GM21390 (cell line): ENCODE measurements around the gene CDON.

ENCODE experiments used
- ATAC-seq: cut with Tn5 transposase; IDR thresholded peaks from one replicate; pipeline ENCODE4 v1.9.1; 2021; ENCODE audit not compliant: unreplicated experiment

CDON gene

DNA sequence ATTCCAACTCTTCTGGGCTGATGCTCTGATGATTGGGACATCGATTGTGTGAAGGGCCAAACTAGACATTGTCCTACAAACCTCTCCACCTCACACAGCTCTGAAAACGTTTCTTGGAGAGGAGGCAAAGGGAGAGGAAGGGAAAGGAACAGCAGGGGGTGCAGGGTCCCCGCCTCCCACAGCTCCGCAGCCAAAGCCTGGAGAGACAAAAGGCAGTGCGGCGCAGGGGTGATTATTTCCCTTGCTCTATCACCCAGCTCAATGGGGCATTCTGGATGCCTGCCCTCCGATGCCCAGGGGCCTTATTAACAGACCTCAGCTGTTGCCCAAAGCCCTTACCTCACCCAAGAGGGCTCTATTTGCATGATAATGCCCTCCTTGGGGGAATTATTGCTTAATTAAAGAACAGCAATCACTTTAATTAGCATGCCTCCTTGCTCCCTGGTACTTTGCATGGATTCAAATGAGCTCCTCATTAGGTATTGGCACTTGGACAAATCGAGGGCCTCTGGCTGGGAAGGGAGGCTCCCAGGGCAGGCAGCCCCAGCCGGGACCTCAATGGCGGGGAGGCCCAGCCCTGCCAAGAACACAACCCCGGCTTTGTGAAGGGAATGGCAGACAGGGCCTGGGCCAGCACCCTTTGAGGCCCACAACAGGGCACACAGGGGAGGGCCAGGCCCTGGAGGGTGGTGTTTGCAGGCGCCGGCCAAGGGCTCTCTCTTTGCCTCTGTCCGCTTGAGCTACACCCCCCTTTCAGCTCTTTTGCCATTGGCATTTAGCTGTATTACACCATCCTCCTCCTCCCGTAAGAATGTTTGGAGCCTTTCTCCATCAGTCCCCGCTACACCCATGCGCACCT is 19.8 kb upstream of the CDON start:
- ATAC-seq = no peak

DNA sequence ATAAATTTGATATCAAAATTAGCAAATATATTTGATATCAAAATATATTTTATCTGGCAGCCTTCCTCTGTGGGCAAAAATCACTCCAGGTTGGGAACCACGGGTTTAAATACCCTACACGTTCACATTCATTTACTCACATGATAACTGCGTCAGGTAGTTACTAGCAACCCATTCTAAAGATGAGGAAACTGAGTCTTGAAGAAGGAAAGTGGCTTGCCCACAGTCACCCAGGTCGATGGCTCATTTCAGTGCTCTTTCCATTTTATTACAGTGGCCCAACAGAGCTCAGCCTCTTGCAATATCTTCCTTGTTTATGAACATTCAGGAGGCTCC is 19.2 kb upstream of the CDON start:
- no peak for ATAC-seq

DNA sequence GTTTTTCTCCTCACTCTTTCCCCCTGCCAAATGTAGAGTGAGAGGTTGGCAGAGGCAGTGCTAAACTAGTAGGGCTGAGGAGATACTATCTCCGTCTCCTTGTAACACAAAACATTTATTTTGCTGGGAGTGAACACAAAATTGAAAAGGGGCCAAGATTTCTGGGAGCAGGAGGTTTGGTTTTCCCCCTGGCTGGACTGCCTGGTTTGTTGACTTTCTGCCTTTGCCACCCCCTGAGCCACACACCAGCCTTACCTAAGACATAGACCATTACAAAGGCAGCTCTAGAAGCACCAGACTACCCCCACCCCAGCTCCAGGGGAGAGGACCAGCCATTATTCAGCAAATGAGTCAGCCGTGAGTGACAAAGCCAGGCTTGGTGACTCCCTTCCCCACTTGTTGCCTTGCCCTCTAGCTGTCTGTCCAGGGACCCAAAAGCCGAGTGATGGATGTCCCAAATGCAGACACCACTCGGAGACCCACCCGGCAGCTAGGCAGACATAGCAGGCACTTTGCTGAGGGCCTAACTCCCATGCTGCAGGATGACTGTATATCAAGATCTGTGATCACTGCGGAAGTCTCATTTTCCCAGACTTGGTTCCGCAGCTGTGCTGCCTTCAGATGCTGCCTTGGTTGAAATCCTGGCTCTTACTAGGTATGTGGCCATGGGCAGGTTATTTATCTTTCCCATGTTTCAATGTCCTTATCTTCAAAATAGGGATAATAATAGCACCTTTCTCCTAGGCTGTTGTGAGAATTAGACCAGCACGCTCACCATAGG is 17.7 kb upstream of the CDON start:
- ATAC-seq = no peak

DNA sequence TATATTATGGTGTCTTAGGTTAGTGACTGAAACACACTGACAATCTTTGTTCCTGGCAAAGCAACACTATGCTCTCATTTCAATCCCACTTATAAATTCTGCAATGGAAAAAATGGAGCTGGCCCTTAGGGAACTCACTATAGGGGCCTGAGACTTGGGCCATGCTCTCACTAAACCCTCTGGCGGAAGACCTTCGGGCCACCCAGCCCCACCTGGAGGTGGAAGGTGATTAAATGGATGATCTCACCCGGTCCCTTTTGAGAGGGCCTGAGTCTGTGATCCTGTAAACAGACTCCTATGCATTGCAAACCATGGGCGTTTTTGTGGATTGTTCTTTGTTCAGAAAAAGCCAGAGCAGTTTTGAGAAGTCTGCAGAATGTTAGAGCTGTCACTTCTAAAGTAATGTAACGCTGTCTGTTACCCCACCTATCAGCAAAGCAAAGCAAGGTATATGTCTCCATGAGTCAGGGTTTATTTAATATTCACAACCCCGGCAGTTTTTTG is 17.0 kb upstream of the CDON start:
- no peak for ATAC-seq

DNA sequence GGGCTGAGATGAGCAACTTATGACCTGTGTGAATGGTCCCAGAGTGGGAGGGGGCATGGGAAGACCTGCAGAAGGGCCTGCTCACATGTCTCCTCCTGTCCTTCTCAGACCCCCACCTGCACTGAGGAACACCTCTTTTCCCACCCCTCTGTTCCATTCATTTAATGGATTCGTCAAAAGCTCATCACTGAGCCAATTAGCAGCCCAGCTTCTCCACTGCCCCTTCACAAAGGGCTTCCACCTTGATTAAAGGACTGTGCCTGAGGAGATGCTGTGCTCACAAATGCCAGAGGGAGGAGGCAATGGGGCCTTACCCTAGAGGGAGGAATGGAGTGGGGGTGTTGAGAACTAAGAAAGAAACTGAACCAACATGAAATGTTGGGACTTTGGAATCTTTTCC is 14.0 kb upstream of the CDON start:
- ATAC-seq = no peak

DNA sequence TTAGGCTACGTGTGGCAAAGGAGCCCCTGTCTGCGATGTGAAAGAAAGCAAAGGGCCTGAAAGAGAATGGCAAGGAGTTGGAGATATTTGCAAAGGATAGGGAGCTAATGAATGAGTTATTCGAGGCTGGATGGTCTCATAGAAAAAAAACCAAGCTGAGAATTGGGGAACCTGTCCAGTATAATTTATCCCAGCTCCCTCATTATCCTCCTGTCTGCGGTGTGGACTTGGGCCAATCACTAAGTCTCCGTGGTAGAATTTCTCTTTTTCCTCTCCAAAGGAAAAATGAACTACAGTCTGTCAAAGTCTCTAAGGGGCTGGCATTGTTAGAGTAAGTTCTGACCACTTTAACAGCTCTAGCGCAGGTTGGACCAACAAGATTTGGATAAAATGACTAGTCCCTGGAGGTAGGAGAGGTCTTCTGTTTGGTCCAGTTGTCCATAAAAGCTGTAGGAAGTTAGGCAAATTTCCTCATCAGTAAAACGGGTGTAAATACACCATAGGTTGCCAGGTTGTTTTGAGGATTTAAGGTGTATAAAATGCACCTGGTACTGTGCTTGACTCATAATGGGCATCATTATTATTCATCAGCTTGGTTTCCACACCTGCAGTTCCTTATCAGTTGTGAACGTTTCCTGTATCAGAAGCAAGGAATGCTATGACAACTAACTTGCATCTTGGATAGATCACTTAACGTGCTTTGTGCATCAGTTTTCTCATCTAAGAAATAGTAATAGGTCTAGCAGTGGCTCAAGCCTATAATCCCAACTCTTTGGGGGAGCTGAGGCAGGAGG is 10.3 kb upstream of the CDON start:
- no peak for ATAC-seq

DNA sequence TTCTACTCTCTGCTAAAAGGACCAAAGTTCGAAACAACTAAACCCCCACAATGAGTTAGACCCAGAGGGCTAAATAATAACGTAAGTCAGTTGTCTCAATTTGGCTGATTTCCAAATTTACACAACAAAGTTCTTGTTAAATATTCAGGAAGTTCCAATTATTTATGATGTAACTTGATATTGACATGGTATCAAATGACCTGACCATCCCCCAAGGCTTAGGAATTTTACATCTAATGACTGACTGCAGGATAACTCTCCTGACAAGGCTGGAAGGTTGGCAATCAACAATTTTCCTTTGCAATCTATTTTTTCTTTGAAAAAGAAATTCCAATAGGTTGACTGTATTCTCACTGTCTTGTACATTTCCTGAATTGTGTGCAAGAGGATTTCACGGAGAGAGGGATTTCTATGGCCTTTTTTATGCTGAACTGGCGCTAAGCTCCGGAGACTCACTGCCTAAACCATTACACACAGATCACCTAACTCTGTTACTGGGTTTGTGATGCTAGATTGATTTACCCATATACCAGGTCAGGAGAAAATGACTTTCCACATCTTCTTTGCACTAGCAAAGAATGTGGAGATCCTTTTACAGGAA is 9.6 kb upstream of the CDON start:
- ATAC-seq = no peak

DNA sequence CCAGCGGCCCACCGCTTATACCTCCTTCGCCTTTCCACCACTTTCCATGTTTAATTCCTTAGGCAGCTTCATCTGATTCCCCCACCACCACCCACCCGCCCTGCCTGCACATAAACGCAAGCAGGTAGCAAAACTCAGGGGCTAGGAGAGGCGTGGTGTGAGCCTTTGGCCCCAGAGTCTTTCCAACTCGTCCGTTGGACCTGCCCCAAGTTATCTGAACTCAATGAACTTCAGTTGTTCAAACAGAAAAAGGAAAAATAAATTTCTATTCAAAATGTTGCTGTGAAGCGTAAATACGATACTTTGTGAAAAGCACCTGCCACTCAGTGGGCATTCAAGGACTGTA is 814 bp upstream of the CDON start:
- no peak for ATAC-seq

DNA sequence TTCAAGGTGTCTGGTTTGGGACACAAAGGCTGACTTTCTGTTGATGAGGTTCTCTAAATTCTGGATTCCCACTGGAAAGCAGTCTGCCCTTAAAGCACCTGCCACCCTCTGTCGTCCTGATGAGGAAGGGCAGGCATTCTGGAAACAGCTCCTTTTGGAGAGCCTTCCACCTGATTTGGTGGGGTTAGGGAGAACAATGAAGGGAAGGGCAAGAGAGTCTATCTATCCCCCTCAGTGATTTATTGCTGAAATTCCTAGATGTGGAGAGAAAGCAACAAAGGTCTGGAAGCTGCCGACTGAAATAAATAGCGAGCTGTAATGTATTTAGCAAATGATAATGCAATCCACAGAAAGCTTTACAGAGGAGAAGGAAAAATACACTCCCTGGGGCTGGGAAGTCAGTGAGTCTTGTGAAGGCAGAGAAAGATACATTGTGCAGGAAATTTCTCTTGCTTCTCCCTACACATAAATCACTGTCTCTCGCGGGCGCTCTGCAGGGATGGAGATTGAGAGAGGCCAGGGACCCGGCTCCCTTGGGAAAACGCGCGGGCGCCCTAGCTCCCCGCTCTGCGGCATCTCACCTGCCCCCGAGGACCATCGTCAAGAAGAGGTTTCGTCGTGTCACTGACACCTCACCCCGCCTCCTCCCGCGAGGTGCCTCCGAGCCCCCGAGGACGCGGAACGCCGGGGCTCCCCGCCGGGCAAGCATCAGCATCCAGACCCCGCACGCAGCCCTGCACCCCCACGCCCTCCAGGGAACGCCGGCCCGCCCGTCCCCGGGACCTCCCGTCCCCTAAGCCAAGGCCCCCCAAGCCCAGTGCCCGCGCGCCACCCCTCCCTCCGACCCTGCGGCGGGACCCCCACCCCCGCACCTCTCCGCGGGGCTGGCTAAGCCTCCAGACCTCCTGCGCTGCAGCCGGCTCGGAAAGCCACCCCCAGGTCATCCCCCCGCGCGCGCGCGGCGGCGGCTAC is 673 bp downstream of the CDON start:
- ATAC-seq = no peak

DNA sequence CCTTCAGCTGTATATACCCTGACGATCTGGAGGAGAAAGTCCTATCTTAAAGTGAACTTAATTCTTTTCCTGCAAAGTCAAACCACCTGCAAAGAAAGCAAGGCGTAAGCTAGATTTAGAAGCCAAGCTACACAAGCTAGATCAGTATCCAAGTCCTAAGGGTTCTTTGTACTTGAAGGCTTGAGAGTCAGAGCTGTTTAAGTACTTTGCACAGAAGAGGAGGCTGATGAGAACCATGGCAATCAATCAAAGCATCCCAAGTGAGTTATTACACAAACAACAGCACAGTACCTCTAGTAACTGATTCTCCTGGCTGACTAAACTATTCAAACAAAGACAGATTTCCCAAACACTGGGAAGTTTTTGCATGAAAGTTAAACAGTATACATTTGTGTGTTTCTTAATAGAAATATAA is 1.9 kb downstream of the CDON start:
- no peak for ATAC-seq

DNA sequence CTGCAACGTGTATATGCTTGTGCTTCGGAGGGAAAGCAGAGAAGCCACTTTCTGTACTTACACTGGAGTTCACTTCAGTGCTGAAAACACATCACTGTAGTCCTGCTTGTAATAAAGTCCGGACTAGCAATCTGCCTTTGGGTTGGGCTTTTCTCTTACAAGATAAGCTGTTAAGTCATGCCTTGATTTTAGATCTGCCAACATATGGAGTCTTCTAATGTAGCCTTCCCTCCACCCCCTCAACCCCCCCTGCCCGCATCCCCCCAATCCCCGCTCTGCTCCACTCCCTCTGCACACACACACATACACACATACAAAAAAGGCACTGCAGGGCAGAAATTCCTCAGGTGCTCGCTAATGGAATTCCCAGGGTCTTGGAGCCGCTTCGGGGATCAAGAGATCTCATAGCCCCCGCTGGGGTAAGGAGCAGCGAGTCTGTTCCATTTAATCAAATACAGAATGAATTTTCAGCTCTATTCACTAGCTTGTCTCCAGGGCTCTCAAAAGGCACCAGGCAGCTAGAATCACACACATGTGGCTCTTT is 3.4 kb downstream of the CDON start:
- ATAC-seq = no peak

DNA sequence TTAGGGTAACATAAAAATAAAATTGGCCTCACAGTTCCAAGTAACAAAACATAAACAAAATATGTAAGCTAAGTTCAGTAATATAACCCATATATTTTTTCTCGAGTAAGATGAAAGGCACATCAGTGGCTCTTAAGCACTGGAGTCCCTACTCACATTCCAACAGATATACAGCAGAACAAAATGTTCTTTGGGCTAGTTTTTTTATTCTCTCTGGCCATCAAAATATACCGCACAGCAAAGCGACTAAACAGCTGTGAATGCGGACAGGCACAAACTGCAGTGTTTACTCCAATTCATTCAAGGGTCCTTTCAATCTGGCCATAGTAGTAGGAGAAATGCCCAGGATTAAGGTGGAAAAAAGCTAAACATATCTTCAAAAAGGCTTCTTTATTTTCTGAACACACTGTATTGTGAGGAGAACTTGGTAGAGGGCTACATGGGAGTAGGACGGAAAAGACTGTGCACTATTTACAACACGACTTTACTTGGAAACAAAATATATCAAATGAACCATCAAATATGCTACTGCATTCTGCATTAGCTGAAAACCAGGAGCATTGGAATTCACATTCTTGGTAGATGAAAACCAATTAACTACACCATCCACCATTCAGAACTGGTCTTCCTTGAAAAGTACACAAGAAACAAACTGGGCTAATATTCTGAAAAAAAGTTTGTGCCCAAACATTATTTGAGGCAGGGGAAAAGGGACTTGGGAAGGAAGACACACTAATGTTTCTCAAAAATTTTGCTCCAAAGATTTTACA is 4.4 kb downstream of the CDON start:
- no peak for ATAC-seq

DNA sequence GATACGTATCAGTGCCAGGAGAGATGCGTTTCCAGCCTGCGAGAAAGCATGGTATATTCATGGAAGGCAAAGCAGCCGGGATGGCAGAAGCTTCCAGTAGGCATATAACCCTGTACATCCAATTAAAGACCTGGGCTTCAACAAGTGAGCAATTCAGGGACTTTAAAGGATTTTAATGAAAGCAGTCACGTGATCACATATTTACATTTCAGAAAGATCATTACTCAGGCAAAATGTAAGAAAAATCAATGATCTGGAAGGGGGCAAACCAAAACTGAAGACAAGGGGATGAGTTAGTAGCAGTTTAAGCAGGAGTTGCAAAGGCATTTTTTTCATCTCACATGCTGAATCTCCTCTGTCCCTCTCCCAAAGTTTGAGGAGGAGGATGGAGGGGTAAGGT is 7.8 kb downstream of the CDON start:
- no peak for ATAC-seq

DNA sequence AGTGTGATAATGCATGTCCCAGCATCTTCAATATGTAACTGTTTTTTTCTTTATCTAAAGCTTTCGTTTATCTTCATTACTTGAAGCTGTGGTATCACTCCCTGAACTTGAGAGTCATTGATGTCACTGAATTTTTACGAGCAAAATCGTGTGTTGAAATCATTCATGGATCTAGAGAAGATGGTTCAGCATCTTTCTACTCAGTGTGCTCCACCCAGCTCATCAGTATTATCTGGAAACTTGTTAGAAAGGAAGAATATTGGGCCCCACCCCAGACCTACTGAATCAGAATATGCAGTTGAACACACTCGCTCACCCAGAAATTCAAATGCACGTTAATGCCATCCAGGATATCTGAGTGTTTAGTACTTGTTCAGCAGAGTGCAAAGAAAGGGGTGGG is 8.3 kb downstream of the CDON start:
- no peak for ATAC-seq

DNA sequence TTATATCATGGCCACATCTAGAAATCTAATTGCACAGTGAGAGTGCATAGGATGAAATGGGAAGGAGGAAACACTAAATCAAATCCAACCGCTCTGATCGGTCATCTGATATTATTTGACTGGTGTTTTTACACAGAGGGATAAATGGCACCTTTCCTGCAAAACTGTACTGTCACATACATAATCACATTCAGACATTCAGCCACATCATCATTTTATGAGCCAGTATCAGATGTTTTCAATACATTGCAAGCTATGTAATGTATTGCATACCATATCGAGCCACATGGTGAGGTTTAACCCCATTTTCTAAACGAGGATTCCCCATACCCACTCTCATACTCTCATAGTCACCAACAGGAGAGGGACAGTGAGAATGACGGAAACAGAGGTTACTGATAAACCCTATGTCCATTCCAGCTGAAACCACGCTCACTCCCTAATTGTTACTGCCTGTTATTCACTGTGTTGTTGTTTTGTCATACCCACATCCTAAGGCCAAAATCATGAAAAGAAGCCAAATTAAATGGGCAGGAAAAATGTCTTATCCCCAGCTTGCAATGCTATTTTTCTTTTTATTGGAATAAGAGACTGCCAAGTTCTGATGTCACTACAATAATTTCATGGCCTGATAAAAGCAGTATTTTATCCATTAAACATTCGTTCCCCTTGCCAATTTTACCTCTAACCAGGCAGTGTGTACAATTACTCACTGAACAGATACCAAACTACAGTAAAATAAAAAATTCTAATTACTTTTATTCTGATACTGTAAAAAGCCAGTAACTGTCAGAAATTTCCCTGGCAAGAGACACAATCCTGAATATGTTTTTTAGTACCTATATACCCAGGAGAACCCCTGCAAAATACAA is 9.0 kb downstream of the CDON start:
- ATAC-seq = no peak

DNA sequence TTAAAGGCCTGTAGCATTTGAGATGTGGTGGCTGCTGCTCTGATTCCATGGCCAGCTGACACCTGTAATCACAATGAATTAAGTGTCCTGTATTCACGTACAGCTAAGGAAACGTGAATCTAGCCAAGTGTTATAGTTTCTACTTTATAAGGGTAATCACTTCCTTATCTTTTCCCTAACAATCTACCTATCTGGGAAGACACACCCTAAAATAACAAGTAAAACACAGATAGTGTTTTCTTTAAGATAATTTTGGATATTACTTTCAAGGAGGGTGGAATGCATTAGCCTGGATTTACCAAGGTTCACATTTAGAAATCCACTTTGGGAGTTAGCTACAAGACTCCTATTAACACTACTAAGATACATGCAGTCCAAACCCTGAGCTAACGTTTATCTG is 11.5 kb downstream of the CDON start:
- no peak for ATAC-seq

DNA sequence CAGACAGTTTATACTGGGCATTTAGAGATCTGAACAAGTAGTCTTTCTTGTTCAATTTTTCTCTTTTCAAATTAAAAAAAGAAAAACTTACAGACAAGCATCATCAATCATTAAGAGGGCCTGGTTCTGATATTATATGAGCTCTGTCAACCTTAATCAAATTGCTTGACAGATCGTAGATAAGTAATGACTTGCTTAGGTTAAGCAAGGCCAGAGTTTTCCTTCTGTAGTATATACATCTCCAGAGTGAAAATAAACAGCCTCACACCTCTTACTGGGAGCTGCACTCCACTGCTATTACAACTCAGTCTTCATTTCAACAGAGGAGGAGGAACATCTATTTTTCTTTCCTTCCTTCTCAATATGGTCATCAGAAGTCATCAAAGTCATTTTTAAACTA is 13.5 kb downstream of the CDON start:
- ATAC-seq = no peak

DNA sequence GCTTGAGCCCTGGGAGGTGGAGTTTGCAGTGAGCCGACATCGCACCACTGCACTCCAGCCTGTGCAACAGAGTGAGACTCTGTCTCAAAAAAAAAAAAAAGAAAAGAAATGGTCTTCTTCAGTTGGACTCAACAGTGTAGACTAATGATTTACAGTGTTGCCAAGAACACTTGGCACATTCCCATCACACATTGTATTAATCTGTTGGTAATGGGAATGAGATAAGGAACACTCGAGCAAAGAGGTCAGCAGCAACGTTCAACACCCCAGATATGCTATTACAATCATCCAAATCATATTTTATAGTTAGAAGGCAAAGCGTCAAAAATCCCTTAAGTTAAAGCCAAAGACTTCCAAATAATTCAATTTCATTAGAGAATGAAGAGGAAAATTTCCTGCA is 14.5 kb downstream of the CDON start:
- no peak for ATAC-seq
